Tibial nerve (tissue), 4 donors: ENCODE measurements around the gene SLC15A5. TPM values are rescaled to one million over a fixed set of nuclear protein-coding genes. Genes with fewer than 3 reads are reported as not detected.
A peak's percentile ranks its signal among the peaks of the same experiment; 100 is the strongest.

Experiments
- DNase-seq, 2 donors: peaks; one replicate each; pipeline ENCODE4 v3.0.0-alpha.2; 2019; ENCODE audit warnings: low spot score in 2 of 2
- H3K27ac ChIP-seq, 4 donors: fragments of 200-600 bp; sonication (generic) in 3 of 4; one replicate each; pipeline ENCODE4 v1.5.1; 2017 to 2019; ENCODE audit warnings: mild to moderate bottlenecking in 1 of 4
- H3K27me3 ChIP-seq, 2 donors: fragments of 200-600 bp; sonication (generic) in 1 of 2; one replicate each; pipeline versions ENCODE4 v1.5.1 to v1.6.0; 2017 to 2019
- H3K36me3 ChIP-seq, 3 donors: fragments of 200-600 bp; sonication (generic); one replicate each; pipeline ENCODE4 v1.5.1; 2018 to 2019
- H3K4me1 ChIP-seq, 4 donors: fragments of 200-600 bp; sonication (generic) in 3 of 4; one replicate each; pipeline ENCODE4 v1.5.1; 2017 to 2019
- H3K4me3 ChIP-seq, 4 donors: fragments of 200-600 bp; sonication (generic) in 3 of 4; one replicate each; pipeline ENCODE4 v1.5.1; 2017 to 2019; ENCODE audit warnings: mild to moderate bottlenecking in 1 of 4, moderate library complexity in 1 of 4
- H3K9me3 ChIP-seq, 4 donors: fragments of 200-600 bp; sonication (generic) in 3 of 4; one replicate each; pipeline ENCODE4 v1.5.1; 2017 to 2019
- CTCF ChIP-seq, 5 experiments: fragments of 200-600 bp in 3 of 5; fragments of 450-650 bp in 2 of 5; sonication (generic) in 3 of 5; IDR thresholded peaks; one replicate each; pipeline ENCODE4 v1.5.1; 2016 to 2019; ENCODE audit warnings: antibody characterized with exemption in 5 of 5, mild to moderate bottlenecking in 3 of 5, moderate library complexity in 2 of 5
- EP300 ChIP-seq, 2 donors: sonication (generic); formaldehyde crosslinking; IDR thresholded peaks; one replicate each; pipeline ENCODE4 v1.6.1; 2017; ENCODE audit warnings: antibody characterized with exemption in 2 of 2, mild to moderate bottlenecking in 1 of 2
- POLR2A ChIP-seq, 2 donors: fragments of 450-650 bp; IDR thresholded peaks; one replicate each; pipeline ENCODE4 v1.6.1; 2017; ENCODE audit warnings: antibody characterized with exemption in 2 of 2, mild to moderate bottlenecking in 2 of 2, moderate library complexity in 2 of 2
- WGBS, 2 donors: methylation state at CpG; one replicate each; pipeline ENCODE4 v1.1.5; 2018; 5-methylcytosine and 5-hydroxymethylcytosine counted together
- total RNA-seq, 4 donors: library from RNA; depleted of rRNA; stranded (reverse); fragments of >200 nt; gene quantifications; one replicate each; pipeline ENCODE4 v1.1.0, GENCODE V29; 2016

The SLC15A5 gene
- total RNA-seq, 4 donors from 2014 or later = not detected

DNA sequence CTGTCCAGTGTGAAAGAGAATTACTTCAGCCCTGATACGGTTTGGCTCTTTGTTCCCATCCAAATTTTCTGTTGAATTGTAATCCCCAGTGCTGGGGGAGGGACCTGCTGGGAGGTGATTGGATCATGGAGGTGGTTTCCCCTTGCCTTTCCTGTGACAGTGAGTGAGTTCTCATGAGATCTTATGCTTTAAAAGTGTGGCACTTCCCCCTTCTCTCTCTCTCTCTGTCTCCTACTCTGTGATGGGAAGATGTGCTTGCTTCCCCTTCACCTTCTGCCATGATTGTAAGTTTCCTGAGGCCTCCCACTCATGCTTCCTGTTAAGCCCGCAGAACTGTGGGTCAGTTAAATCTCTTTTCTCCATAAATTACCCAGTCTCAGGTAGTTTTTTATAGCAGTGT lies 5.5 kb upstream of the SLC15A5 start:
- WGBS, 2 donors = 81 to 85% methylated on average over 2 of the region's 2 CpGs
- H3K36me3 ChIP-seq = no peaks in the 10 kb centered on the region
- no peak for TF ChIP-seq POLR2A (IDR thresholded peaks at IDR 0.05)
- no peak for TF ChIP-seq CTCF (IDR thresholded peaks at IDR 0.05)
- TF ChIP-seq EP300 (IDR thresholded peaks at IDR 0.05) = no peak

DNA sequence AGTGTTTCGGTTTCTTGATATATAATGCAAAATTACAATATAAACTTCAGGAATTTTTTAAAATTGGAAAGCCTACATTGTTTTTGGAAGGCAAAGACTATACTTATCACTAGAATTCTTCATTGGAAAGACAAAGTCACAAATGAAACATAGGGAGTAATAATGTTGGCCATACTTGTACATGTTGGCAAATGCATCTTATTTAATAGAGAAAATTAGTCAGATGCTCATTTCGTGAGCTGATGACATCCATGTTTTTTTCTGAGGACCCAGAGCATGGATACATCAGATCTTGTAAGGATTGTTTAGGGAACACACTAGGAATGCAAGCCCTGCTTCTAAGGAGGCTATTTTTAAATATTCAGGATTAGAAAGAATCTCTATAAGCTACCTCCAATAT lies 4.6 kb upstream of the SLC15A5 start:
- Histone ChIP-seq H3K4me1 (peaks cover 0 to 5% (median 2%) of the 10 kb centered on the region in 4 donors), H3K4me3 (no peak overlapping the region), H3K36me3 (no peaks in the 10 kb centered on the region), H3K27ac (no peak overlapping the region), H3K9me3 (no peaks in the 10 kb centered on the region), H3K27me3 (no peaks in the 10 kb centered on the region)
- 76 to 77% methylated on average over 2 of the region's 2 CpGs for WGBS, 2 donors
- no peak for DNase-seq
- no peak for TF ChIP-seq EP300 (IDR thresholded peaks at IDR 0.05)
- no peak for TF ChIP-seq CTCF (IDR thresholded peaks at IDR 0.05)
- TF ChIP-seq POLR2A (IDR thresholded peaks at IDR 0.05) = no peak

More for the DNA sequence above, 5.5 kb upstream of the SLC15A5 start:
- Histone ChIP-seq H3K27me3 (no peaks in the 10 kb centered on the region), H3K4me1 (peaks cover 0 to 5% (median 2%) of the 10 kb centered on the region in 4 donors), H3K4me3 (no peak overlapping the region), H3K27ac (no peak overlapping the region), H3K9me3 (no peaks in the 10 kb centered on the region)
- no peak for DNase-seq

DNA sequence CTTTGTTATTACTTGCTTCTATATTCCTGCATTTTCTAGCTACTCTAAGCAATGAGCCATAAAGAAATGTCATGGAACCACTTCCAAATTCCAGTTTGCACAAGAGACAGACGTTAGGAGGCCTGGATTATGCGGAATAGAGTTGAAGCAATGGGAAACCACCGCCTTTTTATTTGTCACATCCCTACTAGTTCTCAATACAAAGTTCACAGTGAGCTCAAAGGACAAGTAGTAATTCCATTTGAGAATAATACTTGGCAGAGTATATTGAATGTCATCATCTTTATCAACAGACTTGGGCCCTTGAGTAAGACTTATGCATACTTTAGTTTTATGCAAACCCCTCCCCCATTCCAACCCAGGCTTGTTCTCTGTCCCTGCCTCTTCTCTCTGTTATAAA lies 3.7 kb upstream of the SLC15A5 start:
- Histone ChIP-seq H3K27me3 (peaks cover 0 to 1% of the 10 kb centered on the region in 2 donors), H3K4me3 (no peak overlapping the region), H3K9me3 (no peaks in the 10 kb centered on the region), H3K27ac (no peak overlapping the region), H3K36me3 (no peaks in the 10 kb centered on the region), H3K4me1 (peaks cover 0 to 5% (median 2%) of the 10 kb centered on the region in 4 donors)
- no peak for DNase-seq
- 16 to 30% methylated on average over 3 of the region's 3 CpGs for WGBS, 2 donors
- TF ChIP-seq EP300 (IDR thresholded peaks at IDR 0.05) (peak in 1 of 2 donors; percentile 11), POLR2A (IDR thresholded peaks at IDR 0.05) (no peak), CTCF (IDR thresholded peaks at IDR 0.05) (no peak)

GRCh38 chr12:16272222-16272621 lies 5.3 kb downstream of the SLC15A5 start:
- no peaks in the 10 kb centered on the region for H3K36me3 ChIP-seq
- WGBS, 2 donors = 77 to 78% methylated on average over 3 of the region's 3 CpGs
- H3K4me1 ChIP-seq = no peaks in the 10 kb centered on the region
- H3K9me3 ChIP-seq = no peaks in the 10 kb centered on the region
- no peak for TF ChIP-seq CTCF (IDR thresholded peaks at IDR 0.05)
- no peak for TF ChIP-seq POLR2A (IDR thresholded peaks at IDR 0.05)
- peaks cover 0 to 2% of the 10 kb centered on the region in 2 donors for H3K27me3 ChIP-seq
- no peak overlapping the region for H3K27ac ChIP-seq
- no peak for DNase-seq
- H3K4me3 ChIP-seq = no peak overlapping the region

DNA sequence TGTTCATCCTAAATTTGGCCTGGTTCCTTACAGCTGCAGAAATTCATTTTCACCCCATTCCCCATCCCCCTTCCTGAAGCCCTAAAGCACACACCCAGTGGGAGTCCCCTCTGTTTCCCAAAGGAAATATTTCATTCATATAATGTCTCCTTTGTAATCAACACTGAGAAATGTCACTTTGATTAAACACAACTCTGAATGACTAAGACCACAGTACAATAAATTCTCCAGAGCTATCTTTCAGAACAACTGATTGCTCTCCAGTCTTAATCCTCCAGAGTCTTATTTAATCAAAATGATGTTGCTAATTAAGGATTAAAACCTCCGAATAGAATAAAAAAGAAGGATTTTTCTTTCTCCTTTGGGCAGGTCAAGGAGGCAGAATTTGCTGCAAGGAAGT lies 6.4 kb downstream of the SLC15A5 start:
- DNase-seq = no peak
- no peaks in the 10 kb centered on the region for H3K4me1 ChIP-seq
- WGBS, 2 donors = 7 to 11% methylated on average over 1 of the region's 1 CpG
- no peaks in the 10 kb centered on the region for H3K9me3 ChIP-seq
- no peaks in the 10 kb centered on the region for H3K36me3 ChIP-seq
- H3K4me3 ChIP-seq = no peak overlapping the region
- peaks cover 0 to under 1% of the 10 kb centered on the region in 2 donors for H3K27me3 ChIP-seq
- TF ChIP-seq EP300 (IDR thresholded peaks at IDR 0.05) (no peak), POLR2A (IDR thresholded peaks at IDR 0.05) (no peak), CTCF (IDR thresholded peaks at IDR 0.05) (no peak)
- H3K27ac ChIP-seq = no peak overlapping the region
